Globus pallidus (tissue), 1 donor: Measurements from ENCODE around the gene FAM210B.
"Not testable (repeated sequence)": the region's sequence is repeated elsewhere in the genome, so short reads cannot be mapped to it uniquely, and the experiment has no call there.

Experiments
- DNase-seq: peaks from one replicate; pipeline ENCODE4 v3.0.0-alpha.2; 2015; ENCODE audit warnings: low spot score

Gene FAM210B

DNA sequence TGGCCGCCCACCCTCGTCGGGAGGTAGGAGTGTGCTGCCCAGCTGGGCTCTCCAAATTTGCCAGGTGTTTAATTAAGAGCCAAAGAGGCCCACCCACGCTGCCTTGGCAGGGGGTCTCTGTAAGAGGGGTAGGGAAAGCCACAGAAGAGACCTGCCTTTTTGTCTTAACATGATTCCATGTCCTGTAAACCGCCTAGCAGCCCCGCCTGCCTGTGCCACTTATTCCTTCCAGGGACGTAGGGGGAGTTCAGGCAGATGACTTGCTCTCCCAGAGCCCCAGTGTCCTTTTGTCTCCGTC is 2.1 kb downstream of the FAM210B start:
- no peak for DNase-seq

DNA sequence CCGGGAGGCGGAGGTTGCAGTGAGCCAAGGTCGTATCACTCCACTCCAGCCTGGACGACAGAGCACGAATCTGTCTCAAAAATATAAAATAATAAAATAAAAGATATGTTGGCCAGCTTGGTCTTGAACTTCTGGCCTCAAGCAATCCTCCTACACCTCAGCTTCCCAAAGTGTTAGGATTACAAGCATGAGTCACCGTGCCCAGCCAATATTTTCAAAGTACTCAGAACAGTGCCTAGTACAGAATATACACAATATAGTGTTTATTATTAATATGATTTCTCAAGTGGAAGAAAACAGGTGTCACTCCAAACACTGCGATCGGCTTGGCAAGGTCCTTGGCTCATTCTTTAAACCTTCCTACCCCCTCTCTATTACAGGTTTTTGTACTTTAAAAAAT is 3.1 kb downstream of the FAM210B start:
- no peak for DNase-seq

DNA sequence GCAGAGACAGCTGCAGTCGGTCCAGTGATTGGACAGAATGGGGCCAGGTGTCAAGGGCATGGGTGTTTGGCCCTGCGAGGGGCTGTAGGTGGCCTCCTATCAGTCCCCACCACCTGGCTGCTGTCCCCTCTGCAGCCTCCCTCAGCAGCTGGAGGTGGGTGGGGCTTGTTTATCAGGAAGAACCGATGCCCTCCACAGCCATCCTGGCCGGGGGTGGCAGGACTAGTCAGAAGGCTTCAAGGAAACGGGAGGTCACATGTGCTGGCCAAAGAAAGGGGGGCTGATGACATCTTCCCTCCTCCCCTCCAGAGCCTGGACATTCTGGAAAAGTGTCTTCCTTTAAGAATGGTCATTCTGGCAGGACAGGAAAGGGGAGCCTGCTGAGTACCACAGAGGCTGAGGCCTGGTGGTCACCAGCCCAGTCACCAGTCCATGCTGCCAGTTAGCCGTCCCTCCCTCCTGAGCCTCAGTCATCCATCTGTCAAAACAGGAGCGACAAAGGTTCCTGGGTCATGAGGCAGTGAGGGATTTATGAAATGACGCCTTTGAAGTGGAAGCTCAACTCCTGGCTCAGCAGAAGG is 4.1 kb downstream of the FAM210B start:
- no peak for DNase-seq

DNA sequence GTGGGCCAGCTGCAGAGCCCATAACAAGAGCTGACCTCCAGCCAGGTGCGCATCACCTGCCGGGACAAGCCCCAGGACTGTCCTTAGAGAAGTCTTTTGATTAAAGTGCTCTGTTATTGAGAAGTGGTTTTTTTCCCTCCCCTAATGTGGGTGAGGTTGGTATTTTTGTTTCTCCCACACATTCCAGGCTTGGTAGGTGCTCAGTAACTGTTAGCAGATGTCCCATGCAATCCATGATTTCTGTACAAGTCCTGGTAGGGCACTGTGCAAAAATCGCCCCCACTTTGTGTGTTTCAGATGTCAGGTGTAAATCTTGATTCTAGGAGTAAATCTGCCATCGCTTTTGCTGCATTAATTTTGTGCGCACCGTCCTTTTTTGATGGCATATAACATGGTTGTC is 4.7 kb downstream of the FAM210B start:
- DNase-seq: no peak

DNA sequence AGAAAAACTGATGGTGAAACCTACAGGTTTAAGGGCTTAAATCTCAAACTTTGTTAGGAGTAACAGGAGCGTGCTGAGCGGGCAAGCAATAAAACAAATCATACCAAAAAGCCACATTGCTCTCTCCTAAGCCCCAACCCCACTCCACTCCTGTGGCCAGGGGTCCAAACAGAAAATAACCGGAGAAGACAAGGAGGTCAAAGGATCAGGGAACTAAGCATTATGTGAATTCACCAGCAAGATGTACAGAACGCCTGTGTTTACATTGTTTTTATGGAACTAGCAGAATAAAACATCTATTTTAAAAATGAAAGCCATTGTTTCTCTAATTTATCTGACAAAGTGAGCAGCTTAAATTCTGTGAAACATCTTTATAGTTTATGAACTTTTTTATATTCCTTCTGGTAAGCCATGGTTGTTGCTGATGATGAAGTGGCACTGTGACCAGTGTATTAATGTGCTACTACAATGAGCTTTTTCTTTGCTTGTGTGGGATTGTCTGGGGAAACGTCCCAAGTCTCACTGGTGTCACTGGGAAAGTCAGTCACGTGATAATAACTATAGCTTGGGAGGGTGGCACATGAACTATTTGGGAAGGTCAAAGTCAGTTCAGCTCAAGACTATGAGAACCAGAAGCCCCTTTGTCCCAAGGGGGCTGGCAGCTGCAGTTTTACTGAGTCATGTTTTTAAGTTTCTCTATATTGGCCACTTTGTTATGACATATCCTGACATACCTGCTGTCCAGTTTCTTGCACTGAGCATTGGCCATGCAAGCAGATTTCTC is 9.8 kb downstream of the FAM210B start:
- peak; percentile 87 for DNase-seq

DNA sequence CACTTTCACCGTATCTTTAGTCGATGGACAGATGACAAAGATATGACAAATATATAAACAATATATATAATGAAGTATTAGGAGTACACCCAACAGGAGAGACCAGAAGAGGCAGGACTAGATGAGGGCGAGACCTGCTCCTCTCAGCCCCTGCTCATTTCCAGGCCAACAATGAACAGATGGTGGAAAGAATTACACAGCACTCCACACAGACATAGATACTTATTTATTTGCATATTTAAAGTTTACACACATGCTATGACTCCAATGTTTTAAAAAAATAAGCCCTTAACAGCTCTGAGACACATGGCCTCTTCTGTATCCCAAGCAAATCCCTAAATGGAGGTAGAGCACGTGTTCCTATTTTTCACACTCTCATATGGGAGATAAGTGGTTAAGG is 10.4 kb downstream of the FAM210B start:
- no peak for DNase-seq

DNA sequence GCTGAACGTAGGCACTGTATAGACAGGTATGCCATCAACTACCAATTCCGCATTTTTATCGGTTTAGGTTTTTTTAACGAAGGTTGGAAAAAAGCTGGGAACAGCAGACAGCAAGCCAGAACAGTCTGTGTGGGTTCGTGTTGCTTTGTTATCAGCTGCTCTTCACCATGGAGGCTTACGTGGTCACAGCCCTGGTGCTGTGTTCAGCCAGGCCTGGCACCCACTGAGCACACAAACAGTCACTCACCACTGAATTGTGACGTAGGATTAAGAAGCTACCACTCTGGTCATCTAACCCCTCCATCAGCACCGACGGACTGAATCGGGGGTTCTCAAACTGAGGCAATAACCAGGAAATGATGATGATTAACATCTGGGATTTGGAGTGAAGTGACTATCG is 13.2 kb downstream of the FAM210B start:
- DNase-seq: no peak

DNA sequence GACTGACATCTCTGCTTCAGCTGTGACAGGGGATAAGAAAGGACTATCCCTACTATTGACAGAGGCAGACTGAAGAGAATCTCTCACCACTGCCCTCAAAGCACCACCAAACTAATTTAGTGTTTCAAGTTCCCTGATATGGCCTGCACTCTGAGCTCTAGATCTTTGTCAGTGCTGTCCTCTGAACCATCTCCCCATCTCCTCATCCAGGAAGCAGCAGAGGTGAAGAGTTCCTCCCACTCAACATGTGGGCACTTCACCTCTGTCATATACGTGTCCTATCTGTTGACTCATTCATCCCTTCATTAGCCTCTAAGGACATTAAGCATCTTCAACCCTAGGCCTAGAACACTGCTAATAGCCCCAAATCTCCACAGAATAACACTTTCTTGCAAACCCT is 14.1 kb downstream of the FAM210B start:
- no peak for DNase-seq

DNA sequence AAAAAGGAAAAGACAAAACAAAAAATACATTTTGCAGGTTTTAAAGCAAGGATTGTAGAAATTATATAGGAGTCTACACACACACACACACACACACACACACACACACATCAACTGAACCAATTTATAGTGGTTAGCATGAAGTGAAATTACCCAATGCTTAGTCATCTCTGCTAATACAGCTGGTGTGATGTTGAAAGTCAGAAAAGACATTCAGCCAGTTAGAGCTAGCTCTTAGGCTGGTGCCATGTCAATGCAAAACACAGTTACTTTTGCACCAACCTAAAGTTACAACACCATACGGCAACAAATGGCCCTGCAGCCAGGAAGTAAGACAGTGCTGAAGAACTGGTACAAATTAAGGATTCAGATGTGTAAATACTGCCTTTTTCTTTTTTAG is 15.2 kb downstream of the FAM210B start:
- DNase-seq: no peak

DNA sequence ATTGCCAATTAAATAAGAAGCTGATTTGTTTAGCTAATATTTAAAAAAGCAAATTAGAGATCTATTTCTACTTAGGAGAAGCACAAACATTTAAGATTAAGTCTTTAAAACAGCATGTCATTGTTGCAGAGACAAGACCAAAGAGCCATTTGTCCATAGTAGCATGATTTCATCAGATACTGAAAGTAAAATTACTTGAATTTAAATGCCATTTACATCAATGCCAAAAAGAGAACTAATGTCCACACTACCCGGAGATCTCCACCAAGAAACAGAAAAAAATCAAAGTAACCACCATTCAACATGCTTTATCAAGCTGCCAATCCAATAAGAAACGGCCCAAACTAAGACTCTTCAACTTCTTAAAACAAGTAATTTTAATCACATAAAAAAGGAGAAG is 17.6 kb downstream of the FAM210B start:
- DNase-seq: no peak

DNA sequence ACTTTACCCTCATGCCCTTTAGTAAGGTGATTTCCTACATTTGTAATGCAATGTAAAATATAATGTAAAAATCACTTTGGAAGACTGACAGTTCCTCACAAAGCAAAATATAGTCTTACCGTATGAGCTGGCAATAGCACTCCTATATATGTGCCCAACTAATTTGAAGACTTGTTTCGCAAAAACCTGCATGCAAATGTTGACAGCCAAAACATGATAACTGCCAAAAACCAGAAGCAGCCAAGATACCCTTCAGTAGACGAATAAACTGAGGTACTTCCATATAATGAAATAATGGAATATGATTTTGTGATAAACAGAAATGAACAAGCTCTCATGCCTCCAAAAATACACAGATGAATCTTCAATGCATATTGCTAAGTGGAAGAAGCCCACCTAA is 19.6 kb downstream of the FAM210B start:
- no peak for DNase-seq

DNA sequence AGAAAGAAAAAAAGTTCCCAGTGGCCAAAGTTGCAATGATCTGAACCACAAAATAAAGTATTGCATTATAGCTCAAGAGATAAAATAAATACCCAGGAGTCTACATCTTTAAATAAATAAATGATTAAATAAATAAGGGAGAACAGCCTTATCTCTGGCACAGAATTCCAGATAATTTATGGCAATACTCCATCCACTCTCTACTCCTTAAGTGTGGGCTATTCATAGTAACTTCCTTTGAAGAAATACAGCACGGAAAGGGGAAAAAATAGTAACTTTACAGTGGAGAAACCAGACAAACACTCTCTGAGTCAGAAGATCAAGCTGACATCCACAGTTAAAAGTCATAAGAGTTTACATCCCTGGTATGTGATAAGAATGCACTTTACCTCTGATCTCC is 21.6 kb downstream of the FAM210B start:
- no peak for DNase-seq

DNA sequence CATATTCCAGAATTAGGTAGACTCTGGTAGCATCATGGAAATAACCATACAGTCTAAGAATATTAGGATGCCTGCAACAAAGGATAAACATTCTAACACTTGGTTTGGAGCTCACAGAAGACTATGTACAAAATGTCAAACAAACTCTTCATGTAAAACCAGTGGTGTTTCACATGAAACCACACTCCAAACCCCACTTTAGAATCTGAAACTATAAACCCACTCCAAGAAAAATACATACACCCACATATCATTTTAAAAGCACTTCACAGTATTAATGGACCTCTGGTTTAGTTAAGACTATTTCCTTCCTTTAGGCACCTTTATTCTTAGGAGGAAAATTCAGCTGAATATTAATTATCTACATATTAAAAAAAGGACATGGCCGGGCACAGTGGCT is 22.7 kb downstream of the FAM210B start:
- no peak for DNase-seq

DNA sequence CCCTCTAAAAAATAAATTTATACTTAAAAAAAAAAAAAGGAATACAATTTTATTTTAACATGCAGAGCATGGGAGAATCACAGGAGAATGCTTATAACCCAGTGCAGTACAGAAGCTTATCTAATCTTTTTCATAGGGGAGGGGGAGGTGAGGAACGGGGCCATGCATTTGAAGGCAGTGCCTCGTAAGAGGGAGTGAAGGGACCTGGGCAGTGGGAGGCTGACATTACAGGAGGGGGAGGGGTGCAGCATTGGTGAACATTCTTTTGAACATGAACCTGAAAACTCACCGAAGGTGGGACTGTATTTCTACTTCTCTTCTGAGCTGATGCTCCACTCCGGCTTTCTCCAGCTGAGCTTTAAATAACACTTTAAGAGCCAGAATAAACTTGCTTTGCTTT is 23.9 kb downstream of the FAM210B start:
- no peak for DNase-seq

DNA sequence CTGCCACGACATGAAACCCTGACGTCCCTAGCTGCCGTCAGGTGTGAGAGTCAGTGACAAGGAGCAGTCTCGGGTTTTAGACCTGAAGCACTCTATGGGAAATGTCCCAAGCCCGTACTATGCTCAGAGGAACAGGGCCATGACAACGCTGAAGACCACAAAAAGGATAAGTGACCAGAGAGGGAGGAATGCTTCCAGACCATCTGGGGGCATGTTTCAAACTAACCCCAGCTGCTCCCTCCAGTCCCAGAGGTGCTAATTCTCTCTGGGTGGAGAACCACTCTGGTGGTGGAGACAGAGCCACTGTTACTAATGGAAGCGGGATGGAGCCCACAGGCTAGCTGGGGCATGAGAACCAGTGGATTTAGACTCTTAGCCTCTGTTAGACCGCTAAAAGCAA is 24.6 kb downstream of the FAM210B start:
- no peak for DNase-seq

DNA sequence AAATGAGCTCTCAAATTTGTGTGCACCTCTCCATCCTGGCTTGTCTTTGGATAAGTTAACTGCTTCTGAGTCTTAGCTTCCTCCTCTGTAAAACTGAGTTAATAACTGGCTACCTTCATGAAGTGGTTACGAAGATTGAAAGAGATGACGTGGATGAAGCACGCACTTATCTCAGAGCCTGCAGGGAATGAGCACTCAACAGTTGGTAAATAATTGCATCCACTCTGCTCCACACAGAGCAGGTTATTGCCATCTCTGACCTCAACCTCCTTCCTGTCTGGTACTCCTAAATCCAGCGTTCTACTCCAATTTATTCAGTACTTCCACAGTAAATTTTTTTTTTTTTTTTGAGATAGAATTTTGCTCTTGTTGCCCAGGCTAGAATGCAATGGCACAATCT is 26.4 kb downstream of the FAM210B start:
- DNase-seq: no peak

DNA sequence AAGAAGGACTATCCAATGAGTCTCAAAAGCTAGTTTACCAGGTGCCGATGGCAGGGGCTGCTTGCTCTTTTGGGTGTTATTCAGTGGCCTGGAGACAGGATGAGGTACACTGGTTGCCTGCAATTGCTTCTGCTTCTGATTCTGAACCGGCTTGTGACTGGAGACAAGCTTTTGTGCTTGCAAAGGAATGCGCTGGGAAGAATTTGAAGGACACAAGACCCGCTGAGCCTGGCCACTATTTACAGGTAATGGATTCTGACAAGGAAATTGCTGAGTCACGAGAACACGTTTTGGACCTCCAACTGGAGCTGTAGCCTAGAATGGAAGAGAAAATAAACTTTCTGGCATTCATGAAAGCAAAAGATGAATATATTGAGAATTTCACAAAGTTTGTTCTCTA is 27.4 kb downstream of the FAM210B start:
- no peak for DNase-seq

DNA sequence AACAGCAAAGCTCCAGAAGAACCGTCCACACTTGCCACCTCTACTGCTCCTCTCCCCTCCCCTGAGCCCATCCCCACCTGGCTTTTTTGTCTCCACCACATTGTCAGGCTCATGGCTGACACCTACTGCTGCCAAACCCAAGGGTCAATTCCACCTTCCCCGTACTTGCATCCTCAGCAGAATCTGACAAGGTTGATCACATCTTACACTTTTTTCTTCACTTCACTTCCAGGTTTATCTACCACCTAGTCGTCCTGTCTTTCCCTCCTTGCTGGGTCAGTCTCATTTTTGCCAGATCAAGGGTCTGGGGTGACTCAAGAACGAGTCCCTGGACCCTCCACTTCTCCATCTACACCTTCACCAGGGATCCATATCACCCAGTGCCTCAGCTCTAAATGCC is 30.1 kb downstream of the FAM210B start:
- DNase-seq: no peak

DNA sequence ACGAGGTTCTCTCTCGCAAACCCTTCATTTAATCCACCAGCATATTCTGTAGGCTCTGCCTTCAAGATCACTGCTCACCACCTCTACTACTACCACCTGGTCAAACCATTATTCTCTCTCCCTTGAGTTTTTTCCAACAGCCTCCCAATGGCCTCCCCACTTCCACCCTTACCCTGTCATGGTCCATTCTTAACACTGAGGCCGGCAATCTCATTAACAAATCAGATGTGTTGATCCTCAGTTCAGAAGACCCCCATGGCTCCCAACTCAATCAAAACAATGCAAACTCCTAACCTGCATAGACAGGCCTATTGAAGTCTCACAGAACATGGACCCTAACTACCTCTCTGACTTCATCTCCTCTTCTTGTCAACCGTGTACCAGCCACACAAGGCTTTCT is 31.0 kb downstream of the FAM210B start:
- no peak for DNase-seq

DNA sequence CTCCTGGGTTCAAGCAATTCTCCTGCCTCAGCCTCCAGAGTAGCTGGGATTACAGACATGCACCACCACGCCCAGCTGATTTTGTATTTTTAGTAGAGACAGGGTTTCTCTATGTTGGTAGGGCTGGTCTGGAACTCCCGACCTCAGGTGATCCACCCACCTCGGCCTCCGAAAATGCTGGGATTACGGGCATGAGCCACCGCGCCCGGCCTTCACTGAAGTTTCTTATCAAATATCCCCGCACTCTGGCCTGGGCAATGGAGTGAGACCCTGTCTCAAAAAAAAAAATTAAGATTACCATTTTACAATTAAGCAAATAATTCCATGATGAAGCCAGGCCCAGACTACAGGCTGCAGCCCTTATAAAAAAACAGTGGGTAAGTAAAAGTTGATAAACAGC is 31.6 kb downstream of the FAM210B start:
- DNase-seq: not testable (repeated sequence)

DNA sequence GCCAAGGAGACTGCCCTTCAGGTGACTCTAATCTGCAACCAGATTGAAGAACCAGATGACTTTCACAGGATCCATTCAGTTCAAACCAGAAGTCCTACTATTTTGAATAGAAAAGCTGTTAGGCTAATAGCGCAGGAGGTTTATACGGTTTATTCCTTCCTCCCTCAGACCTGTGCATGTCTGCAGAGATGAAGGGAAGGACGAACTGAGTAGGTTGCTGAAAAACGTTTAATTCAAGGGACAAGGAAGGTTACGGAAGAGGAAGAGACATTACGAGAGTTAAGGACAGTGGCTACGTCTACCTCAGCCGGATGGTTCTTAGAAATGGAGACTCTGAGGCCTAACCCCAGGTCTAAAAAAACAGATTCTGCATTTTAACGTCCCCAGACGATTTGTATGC is 32.3 kb downstream of the FAM210B start:
- no peak for DNase-seq

DNA sequence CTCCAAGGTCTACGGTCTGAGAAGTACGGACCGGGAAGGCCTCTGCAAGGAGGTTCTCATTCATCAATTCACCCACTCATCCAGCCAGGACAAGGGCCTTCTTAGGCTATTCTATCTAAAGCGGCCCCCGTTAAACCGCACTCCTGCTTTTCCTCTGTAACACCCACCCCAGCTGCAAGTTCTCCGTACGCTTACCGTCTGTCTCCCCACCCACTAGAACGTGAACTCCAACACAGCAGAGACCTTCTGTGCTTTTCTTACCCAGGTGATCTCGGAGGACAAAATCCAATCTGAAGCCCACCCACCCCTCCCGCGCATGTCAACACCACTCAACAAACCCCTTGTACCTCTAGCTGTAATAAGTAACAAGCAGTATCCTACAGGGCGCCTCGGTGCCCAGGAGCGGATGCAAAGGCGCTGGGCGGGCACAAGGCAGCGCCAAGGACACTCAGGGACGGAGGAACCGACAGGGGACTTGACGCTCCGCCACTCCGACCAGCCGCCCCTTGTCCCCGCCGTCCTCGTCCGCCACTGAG is 32.9 kb downstream of the FAM210B start:
- no peak for DNase-seq

DNA sequence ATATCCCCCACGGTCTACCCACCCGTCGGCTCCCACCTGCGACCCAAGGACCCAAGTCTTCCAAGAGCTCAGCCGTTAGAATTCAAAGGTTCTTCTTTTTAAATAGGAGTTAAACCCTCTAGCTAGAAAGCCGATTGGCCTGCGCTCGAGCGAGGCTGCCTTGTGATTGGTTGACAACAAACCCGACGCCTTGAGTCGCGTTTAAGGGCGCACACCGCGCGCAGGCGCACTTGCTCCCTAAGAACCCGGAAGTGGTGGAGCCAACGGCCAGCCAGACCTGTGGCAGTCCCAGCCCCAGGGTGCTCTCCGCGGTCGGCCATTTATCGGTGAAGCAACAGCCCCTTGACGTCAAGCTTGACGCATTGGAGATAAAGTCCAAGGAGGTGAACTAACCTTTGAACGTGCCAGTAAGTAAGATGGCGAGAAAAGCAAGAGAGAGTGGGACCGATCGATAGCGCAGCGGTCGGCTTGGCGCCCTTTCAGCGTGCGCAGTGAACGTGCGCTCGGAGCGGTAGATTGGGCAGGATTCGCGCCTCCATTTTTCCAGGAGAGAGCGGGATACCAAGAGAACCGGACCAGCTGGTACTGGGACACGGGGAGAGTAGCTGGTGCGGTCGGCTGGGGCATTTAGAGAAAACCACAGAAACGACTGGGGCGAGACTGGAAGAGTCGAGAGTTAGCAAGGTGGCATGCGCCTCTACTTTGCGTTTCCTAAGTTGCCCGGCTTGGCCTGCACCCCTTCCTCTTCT is 33.5 kb downstream of the FAM210B start, which contains the start of the genes AURKA and CSTF1:
Gene AURKA, minus strand, starts transcription at position 84 of the 749 bp plus-strand sequence. CDS start 4,018 bp downstream, outside the sequence.
Gene CSTF1, plus strand, starts transcription at position 514 of the 749 bp plus-strand sequence. CDS start 2,908 bp downstream, outside the sequence.
- DNase-seq: peak; percentile 99
